Activated CD4-positive, alpha-beta T cell treated with anti-CD3 and anti-CD28 coated beads, Interleukin-10, Interleukin-2, amounts not matched to agents 100 ng/mL and 50 ng/mL, durations not matched to agents 16 hours and 8 hours (primary cell): ENCODE results near the gene UNKL.
A peak's percentile ranks its signal among the peaks of the same experiment; 100 is the strongest.

ENCODE experiments used
- DNase-seq: peaks from one replicate; pipeline ENCODE4 v3.0.0-alpha.2; 2020

UNKL gene, protein sequence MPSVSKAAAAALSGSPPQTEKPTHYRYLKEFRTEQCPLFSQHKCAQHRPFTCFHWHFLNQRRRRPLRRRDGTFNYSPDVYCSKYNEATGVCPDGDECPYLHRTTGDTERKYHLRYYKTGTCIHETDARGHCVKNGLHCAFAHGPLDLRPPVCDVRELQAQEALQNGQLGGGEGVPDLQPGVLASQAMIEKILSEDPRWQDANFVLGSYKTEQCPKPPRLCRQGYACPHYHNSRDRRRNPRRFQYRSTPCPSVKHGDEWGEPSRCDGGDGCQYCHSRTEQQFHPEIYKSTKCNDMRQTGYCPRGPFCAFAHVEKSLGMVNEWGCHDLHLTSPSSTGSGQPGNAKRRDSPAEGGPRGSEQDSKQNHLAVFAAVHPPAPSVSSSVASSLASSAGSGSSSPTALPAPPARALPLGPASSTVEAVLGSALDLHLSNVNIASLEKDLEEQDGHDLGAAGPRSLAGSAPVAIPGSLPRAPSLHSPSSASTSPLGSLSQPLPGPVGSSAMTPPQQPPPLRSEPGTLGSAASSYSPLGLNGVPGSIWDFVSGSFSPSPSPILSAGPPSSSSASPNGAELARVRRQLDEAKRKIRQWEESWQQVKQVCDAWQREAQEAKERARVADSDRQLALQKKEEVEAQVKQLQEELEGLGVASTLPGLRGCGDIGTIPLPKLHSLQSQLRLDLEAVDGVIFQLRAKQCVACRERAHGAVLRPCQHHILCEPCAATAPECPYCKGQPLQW

DNA sequence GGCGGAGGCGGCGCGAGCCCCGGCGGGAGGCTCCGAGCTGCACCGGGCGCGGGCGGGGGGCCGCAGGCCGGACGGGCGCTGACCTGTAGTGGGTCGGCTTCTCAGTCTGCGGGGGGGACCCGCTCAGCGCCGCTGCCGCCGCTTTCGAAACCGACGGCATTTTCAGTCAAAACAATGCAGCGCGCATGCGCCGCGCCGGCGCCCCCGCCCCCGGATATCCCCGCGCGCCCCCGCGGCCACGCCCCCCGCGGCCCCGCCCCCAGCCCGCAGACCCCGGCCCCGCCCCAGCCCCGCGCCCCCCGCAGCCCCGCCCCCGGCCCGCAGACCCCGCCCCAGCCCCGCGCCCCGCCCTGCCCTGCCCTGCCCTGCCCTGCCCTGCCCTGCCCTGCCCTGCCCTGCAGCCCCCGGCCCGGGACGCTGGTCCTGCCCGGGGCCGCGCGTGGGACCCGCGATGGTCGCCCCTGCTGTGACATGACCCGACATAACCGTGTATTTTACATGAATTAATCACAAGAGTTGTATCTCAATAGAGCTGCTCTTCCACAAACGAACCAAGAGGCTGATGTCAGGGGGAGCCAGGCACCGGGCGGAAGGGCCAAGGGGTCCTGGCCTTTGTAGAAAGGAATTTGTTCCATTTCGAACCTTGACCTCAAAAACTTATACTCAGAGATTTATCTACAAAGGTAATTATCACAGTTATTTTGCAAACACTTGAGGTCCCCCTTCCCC is at the start of gene UNKL:
Gene UNKL, minus strand, starts transcription at position 173 of the 729 bp plus-strand sequence. Its CDS starts 13 bp downstream, at position 160.
- DNase-seq = peak; percentile 85

DNA sequence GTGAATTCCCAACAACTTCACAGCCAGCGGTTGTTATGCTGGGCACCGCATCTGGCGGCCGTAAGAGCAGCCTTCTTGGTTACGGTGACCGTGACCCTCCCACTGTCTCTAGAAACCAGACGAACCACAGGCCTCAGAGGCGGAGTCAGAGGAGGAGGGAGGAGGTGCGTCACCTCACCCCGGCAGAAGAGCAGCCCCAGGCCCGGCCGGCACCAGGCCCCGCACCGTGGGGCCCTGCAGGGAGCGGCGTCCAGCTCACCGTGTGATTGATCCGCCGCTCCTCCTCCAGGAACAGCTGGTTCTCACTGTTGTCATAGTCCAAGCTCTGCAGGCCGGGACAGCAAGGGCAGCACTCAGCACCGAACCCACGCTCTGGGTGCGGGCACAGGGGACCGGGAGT is 46.6 kb upstream of the UNKL start:
- DNase-seq = no peak

DNA sequence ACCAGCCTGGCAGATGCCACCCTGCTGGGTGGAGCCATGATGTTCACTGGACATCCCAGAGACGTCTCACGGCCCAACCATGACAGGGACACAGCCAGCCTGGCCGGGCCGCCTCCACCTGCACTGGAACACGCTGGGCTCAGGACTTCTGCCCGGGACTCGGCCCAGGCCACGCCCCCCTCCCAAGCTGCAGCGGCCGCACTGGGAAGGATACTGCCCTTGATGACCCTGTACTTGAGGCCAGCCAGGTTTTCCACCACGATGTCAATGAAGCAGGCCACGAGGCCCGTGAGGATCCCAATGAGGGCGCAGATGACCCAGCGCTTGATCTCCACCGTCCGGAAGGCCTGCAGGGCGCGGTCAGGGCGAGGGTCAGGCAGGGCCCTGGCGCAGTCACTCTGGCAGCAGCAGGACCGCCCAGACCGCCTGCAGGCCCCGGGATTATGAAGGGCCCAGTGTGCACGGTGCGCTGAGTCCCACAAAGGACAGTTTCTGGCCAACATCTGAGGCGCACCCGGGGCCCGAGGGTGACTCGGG is 46.2 kb upstream of the UNKL start:
- no peak for DNase-seq

DNA sequence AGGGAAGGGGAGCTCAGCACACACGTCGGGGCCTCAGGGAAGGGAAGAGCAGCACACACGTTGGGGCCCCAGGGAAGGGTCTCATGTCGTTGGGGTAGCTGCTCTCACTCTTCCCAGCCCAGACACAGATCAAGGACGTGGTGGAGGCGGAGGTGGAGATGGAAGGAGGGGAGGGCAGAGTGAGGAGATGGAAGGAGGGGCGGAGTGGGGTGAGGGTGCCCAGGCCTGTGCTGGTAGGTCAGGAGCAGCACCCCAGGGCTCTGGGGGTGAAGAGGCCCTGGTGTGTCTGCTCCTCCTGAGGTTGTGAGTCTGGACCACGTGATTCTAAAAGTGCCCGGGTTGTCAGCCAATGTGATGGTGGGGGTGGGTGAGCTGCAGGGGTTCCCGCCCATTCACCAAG is 45.5 kb upstream of the UNKL start:
- no peak for DNase-seq

DNA sequence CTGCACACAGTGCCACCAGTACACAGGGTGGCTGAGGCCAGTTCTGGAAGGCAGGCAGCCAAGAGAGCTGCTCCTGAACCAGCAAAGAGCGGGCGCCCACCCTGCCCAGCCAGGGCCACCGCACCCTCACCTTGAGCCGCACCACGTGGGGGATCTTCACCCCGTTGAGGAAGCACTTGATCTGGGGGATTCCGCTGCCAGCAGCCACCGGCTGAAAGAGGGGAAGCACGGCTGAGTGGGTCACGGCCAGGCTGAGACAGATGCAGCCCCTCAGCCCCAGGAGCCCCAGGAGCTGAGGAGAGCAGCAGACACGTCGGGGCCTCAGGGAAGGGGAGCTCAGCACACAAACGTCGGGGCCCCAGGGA is 44.5 kb upstream of the UNKL start:
- DNase-seq = no peak

DNA sequence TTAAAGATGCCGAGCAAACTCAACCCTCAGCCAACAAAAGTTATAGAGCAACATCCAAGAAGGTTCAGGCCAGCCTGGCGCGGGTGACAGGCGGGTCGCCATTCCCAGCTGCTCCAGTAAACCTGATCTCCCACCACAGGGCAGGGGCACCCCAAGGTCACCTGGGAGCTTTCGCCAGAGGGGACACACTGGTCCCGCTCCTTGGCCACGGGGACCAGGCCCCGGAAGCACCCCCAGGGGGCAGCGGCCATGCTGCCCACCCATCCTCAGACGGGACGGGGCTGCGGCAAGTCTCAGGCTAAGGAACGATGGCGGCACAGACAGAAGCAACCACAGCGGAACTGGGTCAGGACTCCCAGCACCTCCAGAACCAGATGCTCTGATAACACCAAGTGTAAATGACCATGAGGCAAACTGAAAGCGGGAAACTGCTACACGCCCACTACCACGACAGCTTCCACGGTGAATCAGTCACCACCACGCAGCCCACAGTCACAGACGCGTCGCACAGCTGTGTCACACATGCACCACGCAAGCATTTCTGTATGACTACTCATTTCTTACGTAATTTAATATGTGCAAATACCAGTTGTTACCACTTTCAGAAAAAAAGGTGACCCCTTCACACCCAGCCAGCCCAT is 44.0 kb upstream of the UNKL start:
- peak; percentile 34 for DNase-seq

DNA sequence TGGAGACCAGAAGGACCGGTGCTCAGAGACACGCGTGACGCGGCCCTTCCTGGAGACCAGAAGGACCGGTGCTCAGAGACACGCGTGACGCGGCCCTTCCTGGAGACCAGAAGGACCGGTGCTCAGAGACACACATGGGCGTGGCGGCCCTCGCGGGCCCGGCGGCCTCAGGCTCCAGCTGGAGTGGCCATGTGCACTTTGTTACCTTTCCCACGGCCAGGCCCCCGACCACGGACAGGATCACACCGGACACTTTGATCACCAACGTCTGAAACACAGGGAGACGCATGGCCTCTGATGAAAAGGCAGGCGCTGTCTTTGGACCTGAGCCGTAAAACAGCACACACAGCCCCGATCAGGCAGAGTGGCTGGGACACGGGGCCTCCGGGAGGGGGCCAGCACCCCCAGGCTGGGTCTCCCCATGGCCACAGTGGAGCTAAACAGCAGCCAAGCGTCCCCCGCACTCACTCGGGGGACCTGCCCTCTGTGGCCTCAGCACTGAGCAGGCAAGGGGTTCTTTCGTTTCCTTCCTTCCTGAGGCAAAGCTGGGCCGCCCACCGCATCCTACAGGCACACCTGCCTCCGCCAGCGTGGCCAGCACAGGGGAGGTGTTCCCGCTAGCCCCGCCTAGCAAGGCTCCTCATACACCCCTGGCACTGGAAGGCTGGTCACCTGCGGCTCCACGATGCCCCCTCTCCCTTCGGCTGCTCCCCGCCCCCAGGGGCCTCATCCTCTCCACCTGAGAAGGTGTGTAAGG is 43.2 kb upstream of the UNKL start:
- DNase-seq = no peak

DNA sequence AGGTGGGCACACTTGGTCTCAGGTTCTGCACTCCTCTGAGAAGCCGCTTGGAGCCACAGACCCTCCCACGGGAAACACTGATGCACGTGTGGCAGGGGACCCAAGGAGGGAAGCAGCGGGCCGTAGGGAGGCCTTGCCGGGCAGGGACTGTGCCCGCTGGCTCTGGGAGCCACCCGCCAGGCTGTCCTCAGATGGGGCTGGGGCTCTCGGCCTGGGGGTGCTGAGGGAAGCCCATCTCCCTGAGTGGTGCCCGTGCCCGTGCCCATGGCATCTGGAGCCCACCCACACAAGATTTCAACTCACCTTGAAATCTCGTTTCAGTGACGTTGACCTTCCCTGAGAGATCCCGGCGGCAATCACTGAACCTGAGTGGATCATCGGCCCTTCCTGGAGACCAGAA is 42.4 kb upstream of the UNKL start:
- no peak for DNase-seq

DNA sequence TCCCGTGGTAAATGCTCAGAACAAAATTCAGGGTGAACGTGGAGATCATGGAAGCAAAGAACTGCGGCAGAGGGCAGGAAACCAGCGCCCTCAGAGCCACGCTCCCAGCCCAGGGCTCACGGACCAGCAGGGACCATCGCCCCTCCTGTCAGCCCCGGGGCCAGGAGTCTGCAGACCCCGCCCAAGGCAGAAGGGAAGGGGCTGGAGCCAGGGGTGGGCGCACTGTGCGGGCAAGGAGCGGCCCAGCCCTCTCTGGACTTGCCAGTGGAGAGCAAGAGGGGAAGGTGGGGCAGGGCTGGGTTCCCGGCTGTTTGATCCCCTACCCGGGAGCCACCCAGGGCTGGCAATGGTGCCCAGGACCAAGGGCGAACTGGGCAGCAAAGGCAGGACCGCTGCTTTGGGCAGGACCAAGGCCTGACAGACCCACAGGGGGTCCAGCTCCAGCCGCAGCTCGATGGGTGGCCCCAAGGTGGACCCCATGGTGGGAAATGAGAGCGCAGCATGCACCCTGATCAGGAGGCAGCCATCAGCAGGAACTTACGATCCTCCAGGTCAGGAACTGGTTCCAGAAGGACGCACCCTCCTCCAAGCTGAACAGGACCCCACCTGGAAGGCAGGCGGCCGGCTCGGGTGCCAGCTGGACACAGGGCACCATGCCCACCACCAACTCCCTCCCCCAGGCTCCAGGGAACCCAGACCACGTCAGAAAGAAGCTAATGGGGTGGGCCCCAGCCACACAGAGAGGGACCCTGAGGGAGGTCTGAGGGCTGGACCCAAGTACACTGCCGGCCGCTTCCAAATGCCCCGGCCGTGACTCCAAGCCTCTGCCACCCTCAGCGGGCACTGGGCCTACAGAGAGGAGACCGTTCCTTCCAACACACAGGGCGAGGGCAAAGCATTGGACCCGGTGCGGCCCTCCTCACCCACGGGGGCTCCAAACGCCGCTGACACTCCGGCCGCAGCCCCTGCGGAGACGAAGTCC is 41.0 kb upstream of the UNKL start:
- no peak for DNase-seq

DNA sequence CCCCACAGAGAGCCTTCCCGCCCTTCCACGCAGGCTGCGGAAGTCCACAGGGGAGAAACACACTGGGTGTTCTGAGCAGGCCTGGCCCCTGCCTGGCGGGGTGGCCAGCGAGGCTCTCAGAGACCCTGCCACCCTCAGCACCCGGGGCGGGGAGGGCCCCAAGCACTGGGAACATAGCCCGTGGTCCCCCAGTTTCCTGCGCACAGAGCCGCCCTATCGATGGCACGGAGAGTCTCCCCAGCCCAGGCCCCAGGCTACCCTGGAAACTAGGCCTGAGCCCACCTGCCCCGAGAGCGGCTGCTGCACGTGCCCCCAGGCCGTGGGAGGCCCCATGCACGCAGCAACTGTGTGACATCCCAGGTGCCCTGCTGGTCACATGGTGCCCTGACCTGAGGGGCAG is 40.1 kb upstream of the UNKL start:
- no peak for DNase-seq

DNA sequence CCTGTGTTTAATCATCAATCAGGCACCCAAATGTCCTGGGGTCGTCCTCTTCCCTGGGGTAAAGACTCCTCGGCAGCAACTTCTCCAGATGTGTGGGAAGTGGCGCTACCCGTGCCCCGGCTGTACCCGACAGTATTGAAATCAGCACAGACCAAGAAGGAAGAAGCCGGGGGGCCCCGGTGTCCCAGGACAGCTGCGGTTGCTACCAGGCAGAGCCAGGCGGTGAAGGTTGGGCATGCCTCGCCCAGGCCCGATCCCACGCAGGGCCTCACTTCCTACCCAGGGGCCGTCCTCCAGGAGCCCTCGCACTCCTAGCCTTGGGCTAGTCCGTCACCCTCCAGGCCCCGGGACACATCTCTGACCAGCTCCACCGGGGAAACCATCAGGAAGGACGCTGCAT is 38.8 kb upstream of the UNKL start:
- no peak for DNase-seq

DNA sequence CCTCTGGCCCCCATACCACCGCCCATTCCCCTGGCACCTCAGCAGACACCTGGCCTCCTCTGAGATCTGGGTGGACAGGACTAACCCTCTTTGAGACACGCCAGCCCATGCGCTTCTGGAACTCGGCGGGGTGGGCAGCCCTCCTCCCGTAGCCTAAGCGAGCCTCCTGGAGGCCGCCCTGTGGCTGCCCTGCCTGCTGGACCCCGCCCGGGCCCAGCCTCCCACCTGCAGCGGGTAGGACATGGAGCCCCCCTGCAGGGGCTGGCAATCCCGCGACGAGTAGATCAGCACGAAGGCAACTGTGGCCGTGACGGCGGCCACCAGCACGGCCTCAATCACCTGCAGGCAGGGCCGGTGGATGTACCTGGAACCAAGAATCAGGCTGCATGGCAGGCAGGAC is 38.0 kb upstream of the UNKL start:
- DNase-seq = no peak

DNA sequence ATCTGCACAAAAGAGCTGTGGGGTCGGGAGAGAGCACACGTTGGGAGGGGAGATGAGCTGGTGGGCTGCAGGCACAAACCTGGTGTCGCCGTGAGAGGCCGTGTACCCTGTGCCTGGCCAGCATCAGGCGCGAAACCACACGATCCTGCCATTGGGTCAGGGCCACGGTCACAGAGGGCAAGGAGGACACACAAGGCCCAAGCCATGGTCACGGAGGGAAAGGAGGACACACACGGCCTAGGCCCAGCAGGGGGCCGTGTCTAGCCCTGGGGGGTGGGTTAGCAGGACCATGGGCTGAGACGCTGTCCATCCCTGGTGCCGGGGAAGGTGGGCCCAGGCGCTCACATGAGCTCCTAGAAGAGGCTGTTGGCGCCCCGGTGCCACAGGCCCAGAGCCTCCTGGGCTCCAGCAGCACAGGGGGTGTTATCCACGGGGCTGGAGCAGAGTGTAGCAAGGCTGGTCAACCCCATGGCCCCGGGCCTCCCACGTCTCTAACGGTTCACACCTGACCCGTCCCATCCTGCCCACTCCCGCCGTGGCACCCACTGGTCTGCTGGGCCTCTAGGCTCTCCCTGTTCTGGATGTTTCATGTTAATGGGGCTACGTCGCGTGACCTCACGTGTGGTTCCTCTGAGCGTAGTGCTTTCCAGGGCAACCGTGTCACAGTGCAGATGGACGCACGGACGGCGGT is 37.3 kb upstream of the UNKL start:
- no peak for DNase-seq

DNA sequence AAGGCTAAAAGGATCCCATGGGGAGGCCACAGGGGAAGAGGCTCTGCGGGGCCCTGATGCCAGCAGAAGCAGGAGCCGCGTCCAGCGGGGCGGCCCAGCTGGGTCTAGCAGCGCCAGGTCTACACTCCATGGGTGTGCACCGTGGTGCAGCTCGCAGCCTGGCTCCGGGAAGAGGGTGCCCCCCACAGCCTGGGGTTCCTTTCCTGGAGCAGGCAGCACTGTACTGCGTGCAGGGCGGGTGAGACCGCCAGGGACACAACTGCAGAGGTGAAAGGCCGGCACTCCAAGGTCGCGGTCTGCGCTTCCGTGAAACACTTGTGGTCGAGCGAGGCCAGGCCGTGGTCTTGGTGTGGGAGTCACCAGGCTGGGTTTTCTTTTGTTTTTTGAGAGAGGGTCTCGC is 36.3 kb upstream of the UNKL start:
- DNase-seq = no peak

DNA sequence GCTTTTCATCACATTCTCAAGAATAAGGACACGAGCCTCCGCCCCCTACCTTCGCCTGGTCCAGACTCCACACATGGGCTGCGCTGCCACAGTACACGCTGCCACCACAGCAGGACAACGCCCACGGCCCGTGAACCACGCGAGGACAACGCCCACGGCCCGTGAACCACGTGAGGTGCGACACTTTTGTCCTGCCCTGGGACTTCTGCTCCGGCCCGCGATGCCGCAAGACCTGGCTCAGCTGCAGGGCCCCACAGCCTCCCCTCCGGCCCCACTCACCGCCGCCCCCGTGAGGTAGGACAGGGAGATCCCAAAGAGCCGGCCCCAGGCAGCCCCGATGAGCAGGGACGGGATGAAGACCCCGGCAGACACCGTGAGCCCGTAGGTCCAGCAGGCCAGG is 35.7 kb upstream of the UNKL start:
- no peak for DNase-seq

DNA sequence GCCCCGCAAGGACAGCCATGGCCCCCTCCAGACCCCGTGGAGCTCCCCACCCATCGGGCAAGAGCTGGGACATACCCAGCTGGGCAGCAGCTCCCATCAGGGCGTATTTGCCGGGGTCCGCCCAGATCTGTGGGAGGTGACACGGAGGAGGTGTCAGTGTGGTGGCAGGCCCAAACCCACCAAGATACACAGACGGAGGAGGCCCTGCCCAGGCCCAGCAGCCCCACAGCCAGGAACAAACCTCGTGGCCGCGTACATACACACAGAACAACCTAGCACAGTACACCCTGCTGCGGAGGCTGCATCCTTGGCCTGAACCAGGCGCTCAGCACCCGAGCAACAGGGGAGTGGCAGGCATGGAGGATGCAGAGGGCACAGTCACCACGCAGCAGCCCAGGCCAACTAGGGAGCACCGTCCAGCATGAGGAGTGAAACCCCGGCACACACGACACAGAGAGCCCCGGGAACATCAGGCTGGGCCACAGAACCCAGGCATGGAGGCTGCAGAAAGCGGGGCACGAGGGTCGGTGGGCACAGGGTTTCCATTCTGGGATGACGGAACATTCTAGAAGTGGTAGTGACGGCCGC is 34.8 kb upstream of the UNKL start:
- DNase-seq = no peak

DNA sequence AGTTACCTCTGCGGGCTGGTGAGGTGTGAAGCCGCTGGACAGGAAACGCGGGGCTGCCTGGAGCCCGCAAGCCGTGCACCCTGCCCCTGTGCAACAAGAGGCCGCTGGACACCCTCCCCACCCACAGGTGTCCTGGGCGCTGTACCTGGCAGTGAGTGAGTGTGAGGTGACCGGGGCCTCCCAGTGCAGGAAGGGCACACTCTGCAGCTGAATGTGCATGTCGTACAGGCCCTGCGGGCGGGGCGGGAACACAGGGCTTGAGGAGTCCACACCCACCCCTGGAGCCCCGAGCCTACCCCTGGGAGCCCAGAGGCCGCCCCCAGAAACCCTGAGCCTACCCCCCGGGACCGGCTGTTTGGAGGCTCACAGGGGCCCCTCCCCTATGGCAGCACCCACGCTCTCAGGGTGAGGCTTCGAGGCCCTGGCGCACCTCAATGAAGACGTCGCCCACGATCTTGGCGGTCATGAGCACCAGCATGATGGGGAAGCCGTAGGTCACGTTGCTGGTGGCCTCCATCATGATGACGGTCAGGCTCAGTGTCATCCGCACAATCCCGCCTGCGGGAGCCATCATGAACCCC is 34.1 kb upstream of the UNKL start:
- no peak for DNase-seq

DNA sequence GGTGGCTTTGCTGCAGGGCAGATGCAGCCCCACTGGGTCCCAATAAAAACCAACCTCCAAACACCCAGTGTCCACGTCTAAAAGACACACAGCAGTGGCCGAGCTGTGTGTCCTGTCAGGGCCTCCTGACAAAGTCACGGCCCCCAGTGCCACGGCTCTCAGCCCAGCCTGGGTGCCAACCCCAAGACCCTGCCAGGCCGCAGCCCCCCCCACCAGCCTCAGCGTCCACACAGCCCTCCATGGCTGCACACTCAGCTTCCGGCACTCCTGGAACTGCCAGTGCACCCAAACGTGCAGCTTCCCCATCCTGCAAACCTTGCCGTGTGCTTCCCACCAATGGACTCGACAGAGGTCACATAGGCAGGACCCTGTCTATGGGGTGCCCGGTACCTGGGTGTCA is 33.5 kb upstream of the UNKL start:
- no peak for DNase-seq

DNA sequence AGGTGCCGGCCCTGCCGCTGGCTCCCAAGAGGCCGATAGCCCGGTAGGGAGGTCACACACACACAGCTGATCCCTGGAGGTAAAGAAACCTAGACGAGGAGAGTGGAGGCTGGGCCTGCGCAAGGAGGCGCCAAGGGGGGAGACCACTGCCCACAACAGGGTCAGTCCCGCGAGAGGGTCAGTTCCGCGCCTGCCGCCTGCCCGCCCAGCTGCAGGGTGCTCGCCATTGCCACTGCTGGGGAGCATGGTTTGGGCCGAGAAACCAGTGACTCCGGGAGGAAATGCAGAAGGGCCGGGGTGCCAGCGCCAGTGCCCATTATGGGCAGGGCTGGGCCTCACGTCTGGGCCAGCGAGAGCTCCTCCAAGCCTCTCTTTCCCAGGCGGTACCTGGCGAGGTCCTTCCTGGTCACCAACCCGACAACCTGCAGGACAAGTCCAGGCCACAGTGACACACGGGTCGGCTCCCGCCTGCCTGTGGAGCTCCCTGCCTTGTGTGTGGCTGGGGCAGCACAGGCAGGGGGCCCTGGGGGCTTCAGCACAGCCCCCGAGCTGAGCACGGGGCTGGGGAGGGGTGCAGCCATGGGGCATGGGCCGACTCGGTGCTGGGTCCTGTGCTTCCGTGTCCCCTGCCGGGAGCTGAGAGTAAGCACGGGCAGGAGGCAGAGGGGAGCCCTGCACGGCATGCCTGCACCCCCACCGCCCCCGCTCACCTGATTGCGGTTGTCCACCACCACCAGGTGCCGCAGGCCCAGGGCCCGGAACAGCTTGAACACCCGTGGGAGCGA is 32.0 kb upstream of the UNKL start:
- no peak for DNase-seq
